ENCODE results near the gene CIB4. TPM values are rescaled to one million over a fixed set of nuclear protein-coding genes. Genes with fewer than 3 reads are reported as not detected.

Gene CIB4
- total and polyA plus RNA-seq, 9 of the 15 experiments (the other 6 are each of a cell fraction or from before 2014, with no cell fraction given): not detected

GRCh38 chr2:26628561-26629345, 12.4 kb downstream of the CIB4 start (continued):
- TF ChIP-seq CHAMP1 (IDR thresholded peaks at IDR 0.05): no peak
- no peak for TF ChIP-seq ZNF282 (CRISPR knock-in tag; IDR thresholded peaks at IDR 0.05)
- no peak for TF ChIP-seq DACH1 (IDR thresholded peaks at IDR 0.05; ENCODE audit: partially characterized antibody)
- no peak for TF ChIP-seq ARHGAP35 (IDR thresholded peaks at IDR 0.05; ENCODE audit: partially characterized antibody)
- TF ChIP-seq CHD2 (IDR thresholded peaks at IDR 0.05; ENCODE audit: low read depth, low read length): no peak
- no peak for TF ChIP-seq JUND (IDR thresholded peaks at IDR 0.05; ENCODE audit: borderline replicate concordance, low read depth, low read length)
- TF ChIP-seq JUND (tag; IDR thresholded peaks at IDR 0.05; ENCODE audit: borderline replicate concordance, low read depth, low read length): no peak
- TF ChIP-seq THRAP3 (IDR thresholded peaks at IDR 0.05; ENCODE audit: borderline replicate concordance): no peak
